HG03565 (cell line): ENCODE results near the gene KCNMA1.

Experiments
- ATAC-seq: cut with Tn5 transposase; IDR thresholded peaks from one replicate; pipeline ENCODE4 v1.9.1; 2021; ENCODE audit warnings: mild to moderate bottlenecking, moderate library complexity; ENCODE audit not compliant: unreplicated experiment

The KCNMA1 gene

DNA sequence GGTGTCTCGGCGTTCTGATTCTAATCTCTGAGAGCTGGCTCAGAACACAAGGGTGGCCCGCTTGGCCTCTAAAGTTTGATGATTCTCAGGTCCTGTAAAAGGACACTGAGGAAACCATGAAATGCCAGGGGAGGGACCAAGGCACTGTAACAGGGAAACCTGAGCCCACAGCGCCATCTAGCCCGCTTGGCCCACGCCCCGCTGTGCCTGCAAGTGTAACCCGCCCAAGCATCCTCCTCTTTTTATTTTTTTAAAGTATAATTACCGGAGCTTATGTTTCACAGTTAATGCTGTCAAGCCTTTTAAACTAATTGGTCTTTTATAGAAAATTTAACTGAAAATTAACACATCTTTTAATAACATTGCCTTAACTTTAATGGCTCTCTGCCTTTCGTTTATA, 734.7 kb downstream of the KCNMA1 start:
- ATAC-seq = no peak

DNA sequence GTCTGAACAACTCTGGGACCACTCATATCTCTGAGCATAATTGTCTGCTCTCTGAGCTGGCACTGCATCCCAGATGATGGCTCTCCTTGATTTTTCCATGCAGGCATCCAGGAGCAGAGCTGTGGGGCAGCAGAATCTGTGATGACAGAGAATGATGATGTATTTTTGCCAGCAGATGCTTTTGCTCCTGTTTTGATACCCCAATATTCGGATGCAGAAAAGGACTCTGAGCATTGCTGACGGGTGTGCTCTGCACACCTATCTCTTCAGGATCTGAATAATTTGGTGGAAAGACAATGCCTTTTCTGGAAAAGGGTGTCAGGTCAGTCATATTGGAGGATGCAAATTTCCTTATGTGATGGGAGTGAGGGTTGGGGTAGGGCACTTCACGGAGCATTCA, 735.9 kb downstream of the KCNMA1 start:
- no peak for ATAC-seq

DNA sequence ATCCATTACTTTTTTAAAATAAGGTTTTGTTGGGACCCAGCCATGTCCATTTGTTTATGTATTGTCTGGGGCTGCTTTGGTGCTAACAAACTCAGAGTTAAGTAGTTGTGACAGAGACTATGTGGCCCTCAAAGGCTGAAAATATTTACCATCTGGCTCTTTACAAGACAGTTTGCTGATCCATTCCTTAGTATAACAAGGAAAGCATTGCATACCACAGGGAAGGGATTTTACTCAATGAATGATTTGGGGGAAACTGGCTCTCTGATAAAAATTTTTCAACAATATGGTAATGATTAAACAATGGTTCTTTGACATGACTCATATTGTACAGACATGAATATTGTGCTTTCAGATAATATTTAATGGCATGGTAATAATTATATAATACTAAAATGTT, 738.1 kb downstream of the KCNMA1 start:
- ATAC-seq = no peak

DNA sequence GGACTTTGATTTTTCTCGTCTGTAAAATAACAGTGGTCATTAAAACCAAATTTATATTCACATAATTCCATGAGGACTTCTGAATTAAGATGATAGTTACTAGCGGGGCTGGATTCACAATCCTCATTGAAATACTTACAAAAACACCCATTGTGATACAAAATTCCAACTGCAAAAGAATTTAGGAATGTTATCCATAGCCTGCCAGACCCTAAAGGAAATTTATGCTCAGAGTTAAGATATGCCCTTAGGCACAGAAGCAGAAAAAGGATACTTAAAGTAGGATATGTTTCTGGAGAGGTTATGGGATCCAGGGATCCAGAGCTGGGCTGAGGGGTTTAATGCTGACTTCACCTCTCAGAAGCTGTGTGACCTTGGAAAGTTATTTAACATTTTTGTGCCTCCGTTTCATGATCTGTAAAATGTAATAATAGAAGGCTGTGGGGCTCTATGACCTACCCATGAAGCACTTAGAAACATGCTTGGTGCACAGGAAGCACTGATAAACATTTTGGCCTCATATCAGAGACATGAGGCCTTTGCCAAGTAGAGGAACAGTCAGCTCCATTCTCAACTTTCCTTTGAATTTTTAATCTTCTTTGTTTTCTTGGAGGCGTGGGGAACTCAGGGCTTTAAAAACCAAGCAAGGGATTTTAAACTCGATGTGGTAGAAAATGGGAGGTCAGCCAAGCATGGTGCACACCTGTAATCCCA, 744.7 kb downstream of the KCNMA1 start:
- no peak for ATAC-seq

DNA sequence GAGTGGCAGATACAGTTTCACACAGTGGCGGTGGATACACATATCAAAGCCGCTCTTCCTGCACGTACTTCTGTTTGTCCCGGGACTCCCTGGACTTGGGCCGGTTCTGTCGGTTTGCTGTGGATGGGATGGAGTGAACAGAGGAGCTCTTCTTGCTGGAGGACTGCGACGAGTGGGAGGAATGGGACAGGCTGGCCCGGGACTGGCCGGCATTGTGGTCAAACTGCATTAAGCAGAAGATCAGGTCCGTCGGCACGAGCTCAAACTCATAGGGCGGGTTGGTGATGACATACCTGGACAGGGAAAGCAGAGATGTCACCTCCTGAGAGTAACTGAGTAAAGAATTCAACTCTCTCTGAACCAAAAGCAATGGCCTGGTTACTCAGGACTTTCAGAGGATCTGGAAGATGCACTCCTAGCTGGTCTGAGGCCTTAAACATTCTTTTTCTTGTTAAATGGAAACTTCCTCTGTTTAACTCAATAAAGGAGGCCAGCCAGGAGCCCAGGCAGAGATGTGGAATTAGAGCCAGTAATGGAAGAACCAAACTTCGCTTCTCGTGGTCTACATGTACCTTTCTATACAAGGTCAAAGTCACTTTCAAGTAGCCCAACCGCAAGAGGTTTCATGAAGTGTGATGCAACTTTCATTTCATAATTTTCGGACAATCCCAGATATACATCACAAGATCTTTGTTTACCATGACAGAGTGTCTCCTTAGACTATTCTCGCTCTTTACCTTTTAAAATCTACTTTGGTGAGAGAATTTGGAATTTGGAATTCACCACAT, 750.2 kb downstream of the KCNMA1 start:
- ATAC-seq = no peak

DNA sequence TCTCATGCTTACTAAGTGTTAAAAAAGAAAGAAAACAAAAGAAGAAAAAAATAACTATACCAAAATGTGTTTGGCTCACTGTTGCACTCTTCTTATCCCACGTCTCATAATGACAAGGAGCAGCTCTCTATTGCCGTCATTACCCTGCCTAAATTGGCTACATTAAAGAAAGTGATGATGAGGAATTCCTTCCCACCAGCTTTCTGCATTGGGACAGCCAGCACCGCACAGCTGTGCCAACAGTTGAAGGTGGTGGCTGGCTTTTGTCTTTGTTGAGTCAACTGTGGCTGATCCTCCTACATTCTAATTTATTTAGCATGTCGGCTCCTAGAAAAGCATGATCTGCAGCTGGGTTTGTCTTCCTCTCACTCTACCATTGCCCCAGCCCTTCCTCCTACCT, 751.8 kb downstream of the KCNMA1 start:
- ATAC-seq = no peak

DNA sequence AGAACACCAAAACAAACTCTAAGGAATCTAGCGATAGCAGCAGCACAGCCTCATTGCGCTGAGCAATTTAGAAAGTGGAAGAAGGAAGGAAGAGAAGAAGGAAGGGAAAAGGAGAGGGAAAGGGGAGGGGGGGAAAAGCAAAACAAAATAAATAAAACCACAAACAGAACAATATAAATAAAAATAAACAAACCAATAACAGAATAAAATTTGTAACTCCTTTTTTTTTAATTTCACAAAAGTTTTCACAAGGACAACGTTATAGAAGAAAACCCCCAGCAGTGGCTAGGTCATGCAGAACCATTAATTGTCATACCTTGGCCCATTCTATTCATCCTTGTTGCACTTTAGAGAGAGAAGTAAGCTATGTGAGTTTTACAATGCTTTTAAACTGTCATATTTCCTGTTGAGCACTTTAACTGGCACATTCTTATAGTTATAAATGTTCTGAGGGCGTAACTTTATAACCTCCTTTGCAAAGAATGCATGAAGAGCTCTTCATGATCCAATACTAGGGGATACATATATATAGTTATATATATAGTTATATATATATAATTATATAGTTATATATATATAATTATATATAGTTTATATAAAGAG, 752.8 kb downstream of the KCNMA1 start:
- no peak for ATAC-seq

DNA sequence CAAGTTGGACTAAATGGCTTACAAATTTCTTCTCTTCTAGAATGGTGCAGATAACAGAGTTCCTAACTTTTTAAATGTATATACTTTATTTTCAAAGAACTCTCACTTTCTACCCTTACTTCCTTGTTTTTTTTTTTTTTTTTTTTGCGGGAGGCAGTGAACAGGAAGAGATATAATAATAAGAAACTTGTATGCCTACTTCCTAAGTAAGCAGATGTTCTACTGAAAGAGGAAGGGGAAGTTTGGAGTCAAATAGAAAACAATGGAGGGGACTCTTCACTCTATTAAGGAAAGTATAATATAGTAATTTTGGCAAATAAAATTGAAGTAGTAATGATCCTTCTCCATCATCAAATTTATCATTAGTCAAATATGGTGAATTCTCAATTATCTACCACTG, 754.0 kb downstream of the KCNMA1 start:
- ATAC-seq = no peak

DNA sequence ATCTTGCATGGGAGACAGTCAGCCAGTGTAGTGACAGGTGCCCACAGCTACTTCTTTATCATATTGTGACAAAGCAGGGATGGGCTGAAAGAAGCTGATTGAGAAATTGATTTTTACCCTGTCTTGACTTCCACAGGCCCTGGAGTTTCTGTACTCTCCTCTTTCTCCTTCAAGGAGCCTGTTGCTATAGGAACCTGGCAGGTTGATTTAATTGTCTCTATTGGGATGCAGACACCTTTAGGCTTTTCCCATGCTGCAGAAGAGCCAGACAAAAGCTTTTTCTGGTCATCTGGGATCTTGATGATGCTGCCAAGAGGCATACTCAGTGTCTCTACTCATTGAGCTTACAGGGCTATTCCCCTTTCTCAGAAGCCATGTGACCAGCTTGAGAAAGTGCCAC, 754.8 kb downstream of the KCNMA1 start:
- ATAC-seq = no peak

DNA sequence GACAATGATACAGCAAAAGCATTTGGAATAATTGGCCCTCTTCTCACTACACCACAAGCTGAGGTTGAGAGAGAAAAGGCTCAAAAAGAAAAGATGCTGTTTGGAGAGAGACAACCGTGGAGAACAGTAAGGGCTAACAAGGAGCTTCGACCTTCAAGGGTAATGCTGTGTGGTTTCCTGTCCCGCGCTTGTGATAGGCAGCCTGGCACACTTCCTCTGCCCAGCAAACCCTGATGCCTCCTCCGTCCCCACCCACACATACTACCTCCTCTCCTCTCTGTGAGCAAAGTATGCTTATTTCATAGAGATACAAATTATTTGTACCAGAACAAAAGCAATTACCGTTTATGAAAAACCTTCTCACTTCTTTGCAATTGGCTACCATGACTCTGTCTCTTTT, 755.4 kb downstream of the KCNMA1 start:
- peak; percentile 44 for ATAC-seq

DNA sequence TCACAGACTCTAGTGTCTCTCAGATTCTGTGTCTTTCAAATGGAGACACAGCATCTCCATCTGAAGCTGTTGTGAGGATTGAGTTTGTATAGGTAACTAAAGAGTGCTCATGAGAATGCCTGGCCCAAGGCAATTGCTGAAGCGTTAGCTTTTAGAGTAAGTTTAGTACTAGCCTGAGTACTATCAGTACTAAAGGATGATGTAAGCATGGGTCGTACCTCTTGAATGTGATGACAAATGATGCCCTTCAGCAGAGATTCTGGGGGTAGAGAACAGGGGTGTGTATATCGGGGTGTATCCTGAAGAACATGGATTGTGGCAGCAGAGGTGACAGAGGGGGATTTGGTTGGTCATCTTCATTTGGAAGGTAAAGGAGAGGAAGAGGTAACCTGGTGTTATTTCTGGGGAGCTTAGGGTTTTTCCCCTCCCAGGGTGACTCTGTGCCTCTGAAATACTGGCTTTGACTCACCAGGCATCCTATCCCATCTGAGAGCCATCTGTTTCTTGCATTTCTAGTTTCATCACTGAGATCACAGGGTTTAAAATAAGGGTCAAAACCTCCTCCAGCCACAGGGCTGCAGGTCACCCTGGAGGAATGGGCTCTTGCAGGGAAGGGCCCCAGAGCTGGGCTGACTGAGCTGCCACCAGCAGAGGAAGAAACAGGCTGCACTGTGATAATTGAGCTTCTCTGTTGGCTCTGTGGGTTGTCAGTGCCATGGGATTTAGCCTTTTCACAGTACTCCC, 756.0 kb downstream of the KCNMA1 start:
- ATAC-seq = peak; percentile 75

DNA sequence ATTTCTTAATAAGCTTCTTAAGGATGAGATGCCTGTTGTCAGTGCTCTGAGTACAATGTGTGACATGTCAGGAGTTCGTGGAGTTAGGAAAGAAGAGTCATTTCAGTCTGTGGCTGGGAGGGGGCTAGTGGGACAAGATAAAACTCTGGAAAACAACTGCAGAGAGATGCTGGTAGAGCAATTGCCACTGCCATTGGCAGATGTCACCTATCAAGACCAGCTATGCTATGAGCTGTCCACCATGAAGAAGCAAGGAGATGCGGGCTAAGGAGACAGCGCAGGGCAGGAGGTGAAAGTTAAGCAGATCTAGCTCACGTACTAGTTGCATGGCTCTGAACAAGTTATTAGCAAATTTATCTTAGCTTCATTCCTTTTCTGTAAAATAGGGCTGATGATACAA, 756.7 kb downstream of the KCNMA1 start:
- ATAC-seq = no peak

DNA sequence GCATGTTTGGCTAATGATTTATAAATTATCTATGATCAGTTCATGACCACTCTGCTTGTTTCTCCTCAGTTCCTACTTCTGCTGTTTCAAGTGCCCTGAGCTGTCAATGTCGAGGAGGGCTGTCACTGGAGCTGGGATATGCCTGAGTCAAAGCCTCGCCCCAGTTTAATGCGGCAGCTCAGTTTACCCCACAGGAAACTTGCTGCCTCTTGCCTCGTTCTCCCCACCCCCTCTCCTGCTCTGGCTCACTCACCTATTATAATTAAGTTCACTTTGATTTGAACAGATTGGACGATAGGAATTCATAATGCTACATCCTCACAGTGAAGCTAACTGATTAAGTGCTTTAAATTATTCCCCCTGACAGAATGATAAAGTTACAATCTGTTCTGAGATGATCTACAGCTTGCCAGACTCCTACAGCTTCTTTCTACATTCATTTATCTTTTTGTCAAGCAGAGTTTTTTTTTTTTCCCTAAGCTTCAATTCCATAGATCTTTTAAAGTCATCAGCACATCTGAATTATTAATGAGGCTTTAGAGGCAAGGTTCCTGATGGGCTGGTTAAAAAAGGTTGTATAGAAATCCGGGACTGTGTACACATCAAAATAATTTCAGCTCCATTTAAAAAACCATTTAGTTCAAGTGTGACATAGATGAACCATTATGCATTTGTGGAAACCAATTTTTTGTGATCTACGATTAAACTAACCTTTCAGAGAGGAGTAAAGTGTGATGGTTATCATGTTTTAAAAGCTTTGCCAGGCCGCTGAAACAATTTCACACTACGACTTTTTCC, 758.3 kb downstream of the KCNMA1 start:
- ATAC-seq = no peak

DNA sequence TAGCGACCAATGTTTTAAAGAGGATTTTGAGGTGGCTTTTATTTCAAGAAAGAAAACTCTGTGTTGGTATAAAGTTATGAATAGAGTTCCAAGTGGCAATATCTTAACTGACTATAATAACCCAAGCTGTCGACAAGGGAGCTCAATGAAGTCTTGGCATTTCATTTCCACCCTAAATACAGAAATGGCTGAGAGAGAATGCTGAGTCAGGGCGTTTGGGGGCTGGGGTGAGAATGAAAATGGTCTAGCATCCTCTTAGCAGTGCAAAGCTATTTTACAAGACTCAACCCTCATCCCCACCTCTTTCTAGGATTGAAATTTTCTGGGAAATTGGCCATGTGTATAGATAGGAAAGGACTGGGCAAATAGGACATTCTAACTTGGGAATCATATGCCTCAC, 759.1 kb downstream of the KCNMA1 start:
- no peak for ATAC-seq

DNA sequence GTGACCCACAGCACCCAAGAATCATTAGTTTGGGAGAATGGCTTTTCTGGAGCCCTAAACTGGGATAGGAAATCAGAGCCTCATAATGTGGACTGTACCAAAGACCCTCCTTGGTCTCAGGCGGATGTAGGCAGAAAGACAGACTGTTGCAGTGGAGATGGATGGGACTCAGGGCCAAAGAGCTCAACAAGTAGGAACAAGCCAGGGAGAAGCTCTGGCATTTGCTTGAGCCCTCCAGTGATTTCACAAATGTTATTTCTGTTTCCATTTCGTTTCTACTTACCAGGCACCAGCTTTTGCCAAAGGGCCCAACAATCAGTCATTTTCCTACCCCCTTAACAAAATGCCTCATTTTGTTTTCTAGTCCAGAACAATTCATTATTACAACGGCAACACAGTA, 762.7 kb downstream of the KCNMA1 start:
- no peak for ATAC-seq

DNA sequence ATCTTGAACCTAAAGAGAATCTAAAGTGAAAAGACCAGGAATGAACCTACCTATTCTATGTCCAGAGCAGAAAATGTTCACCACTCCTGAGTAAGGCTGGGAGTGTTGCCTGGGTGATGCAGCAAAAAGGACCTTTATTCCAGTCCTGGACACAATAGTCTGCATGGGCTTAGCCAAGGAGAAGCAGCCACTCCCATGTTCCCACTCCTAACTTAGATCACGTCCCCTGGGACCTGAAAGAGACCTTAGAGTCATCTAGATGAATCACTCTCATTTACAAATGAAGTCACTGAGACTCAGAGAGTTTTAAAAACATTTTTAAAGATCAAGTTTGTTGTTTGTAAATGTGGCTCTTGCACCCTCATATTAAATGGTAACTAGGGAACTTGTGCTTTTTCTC, 763.4 kb downstream of the KCNMA1 start:
- ATAC-seq = no peak

DNA sequence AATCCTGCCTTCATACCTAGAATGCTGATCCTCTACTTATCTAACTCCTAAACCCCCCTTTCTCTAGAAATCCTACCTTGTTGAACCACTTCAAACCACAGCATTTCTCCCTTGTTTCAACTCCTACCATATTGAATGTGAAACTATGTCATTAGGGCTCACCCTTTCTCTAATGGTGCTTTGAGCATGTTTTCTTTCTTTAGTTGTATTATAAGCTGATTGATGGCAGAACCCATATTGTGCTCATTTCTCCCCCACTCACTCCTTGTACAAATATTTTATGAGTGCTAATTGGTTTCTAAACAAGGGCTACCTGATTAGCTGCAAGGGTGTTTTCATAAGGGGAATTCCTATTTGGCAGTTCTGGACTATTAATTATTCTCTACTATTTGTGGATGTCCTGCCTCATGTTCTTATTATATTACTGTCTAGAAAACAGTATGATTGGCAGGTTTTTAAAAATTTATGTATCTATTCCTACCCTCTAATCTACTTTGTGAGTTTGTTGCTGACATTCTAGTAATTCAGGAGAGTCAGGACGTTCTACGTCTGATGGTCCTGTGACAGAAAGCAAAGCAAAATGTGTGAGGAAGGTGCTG, 765.8 kb downstream of the KCNMA1 start:
- ATAC-seq = no peak

DNA sequence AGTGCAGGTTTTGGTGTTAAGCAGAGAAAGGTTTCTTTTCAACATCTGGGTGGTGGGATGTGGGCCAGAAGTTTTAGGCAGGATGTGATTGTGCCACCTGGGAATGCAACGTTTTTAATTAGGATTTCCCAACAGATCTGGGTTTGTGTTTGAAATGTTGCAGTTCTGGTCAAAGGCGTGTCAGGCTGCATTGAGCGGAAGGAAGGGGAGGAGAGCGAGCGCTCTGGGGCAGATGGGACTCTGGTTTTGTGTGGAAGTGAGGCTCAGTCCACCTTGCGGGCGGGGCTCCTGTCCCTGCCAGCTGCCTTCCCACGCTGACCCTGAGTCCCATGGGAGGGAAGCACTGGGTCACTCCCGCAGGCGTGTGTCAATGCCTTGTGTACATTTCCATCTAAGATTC, 767.7 kb downstream of the KCNMA1 start:
- no peak for ATAC-seq

DNA sequence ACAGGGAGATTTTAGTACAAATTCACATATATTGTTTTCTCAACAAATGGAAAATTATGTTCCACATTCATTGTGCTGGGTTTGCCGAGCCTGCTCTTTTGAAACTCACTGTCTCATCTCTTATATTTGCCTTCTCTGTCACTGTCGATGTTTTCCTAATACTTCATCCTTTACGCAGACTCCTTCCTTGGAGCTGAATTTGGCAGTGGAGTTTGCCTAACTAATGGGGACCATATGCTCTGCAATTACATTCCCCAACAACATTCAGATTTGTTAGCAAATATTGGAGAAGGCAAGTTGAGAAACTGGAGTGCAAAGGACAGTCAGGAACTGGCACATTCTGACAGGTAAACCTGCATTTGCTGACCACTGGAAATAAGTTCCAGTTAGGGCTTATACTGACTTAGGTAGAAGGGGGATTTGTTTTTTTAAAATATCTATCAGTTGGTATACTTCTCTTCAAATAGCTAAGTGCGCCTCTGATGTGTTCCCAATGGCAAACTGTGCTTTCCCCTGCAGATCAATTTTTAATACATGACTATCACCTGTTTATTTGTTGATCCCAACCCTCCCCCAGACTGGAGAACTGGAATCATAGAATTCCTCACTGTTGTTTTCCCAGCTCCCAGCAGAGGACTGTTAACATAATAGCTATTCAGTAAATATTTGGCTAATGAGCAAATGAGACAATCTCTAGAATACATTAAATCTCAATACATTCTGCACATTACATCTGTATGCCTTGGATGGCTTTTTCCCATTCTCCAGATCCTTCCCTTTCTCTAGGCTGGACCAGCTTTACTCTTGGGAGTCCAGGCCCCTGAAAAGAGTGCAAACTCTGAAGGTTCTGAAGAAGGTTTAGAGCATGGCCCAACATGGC, 769.3 kb downstream of the KCNMA1 start:
- ATAC-seq = no peak
